NB4 (cell line): ENCODE results near the gene GPR17.

ENCODE experiments used
- CTCF ChIP-seq: IDR thresholded peaks from one replicate; pipeline ENCODE4 v1.5.1; 2012; ENCODE audit warnings: low read depth, low read length
- MYC ChIP-seq: IDR thresholded peaks from 2 replicates; pipeline ENCODE4 v1.6.1; 2011; ENCODE audit warnings: low read depth, low read length
- TF ChIP-seq, protein P1 (sequence below): IDR thresholded peaks from 2 replicates; pipeline ENCODE4 v1.6.1; 2011; ENCODE audit warnings: low read depth, low read length

DNA sequence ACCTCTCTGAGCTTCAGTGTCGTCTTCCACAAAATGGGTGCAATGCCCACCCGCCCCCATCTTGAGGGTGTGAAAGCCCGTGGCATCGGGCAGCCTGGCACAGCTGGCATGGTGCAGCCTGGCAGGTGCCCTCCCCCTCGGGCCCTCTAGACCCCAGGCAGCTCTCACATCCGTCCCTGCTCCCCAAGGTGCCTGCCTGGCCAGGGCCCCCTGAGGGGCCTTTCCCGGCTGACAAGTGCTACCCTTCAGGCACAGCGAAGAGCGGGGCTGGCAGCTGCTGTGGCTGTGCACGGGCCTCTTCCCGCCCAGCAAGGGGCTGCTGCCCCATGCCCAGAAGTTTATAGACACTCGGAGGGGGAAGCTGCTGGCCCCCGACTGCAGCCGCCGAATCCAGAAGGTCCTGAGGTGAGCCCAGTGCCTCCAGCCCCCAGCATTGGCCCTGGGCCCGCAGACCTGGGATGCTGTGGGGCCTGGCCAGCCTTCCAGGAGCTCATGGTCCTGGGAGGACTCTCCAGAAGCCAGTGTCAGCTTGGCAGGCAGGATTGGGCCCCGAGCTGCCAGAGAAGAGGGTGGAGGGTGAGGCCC lies 13.9 kb upstream of the GPR17 start:
- TF ChIP-seq CTCF (no peak), MYC (no peak)
- TF ChIP-seq, protein P1, sequence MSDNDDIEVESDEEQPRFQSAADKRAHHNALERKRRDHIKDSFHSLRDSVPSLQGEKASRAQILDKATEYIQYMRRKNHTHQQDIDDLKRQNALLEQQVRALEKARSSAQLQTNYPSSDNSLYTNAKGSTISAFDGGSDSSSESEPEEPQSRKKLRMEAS, result no peak
